Omental fat pad (tissue), 4 donors: ENCODE measurements around the gene ATXN7L2. TPM values are rescaled to one million over a fixed set of nuclear protein-coding genes. Genes with fewer than 3 reads are reported as not detected.
A peak's percentile ranks its signal among the peaks of the same experiment; 100 is the strongest.

Source experiments
- ATAC-seq: fragments of 150-250 bp; one replicate; pipeline ENCODE4 v1.9.1; 2016; ENCODE audit warnings: mild to moderate bottlenecking, moderate library complexity; ENCODE audit not compliant: low FRiP score
- DNase-seq: peaks from one replicate; pipeline ENCODE4 v3.0.0-alpha.2; 2019; ENCODE audit warnings: low spot score
- CTCF ChIP-seq, 3 donors: fragments of 450-650 bp; IDR thresholded peaks; one replicate each; pipeline ENCODE4 v1.5.1; 2016 to 2017; ENCODE audit warnings: antibody characterized with exemption in 3 of 3, mild to moderate bottlenecking in 3 of 3, moderate library complexity in 2 of 3
- total RNA-seq, 4 donors: library from RNA; depleted of rRNA; stranded (reverse); fragments of >200 nt; gene quantifications; one replicate each; pipeline ENCODE4 v1.1.0, GENCODE V29; 2016

Gene ATXN7L2
- total RNA-seq, 4 donors from 2014 or later = 3.5 to 5.3 (median 4.7) TPM

DNA sequence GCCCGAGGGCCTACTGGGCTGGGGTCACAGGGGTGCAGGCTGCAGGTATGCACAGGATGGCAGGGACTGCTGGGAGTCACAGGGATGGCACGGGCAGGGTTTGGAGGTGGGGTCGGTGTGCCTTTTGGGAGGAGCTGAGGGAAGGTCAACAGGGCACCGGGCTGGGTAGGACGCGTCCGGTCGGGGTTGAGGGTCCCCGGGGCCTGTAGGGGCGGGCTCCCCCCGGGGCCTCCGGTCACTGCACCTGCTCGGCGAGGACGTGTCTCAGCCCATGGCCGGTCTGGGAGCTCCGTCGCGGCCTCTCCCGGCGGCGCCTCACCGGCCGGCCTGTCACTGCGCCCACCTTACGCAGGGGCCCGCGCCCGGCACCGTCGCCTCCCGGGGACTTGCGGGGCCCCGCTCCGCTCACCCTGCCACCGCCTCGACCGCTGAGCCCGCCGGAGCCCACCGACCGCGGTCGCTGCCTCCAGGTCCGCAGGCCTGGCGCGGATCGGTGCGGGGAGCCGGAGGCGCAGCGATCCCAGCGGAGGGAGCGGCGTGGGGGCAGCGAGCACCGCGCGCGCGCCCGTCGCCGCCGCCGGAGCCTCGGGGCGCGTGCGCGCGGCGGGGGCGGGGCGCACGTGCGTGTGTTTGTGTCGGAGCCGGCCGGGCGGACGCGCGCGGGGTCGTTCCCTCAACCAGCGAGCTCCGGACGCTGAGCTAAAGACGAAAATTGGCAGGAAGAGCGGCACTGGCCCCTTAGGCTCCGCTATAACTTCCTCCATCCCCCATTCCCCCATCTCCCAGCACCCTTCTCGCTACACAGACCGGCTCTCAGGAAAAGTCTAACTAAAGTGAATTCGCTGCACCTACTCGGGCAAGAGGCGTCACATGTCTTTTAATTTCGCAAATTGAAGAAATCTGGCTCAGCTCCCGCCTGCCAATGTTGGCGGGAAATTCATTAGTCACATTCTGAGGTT lies 25.8 kb downstream of the ATXN7L2 start, which contains the start of gene AMIGO1:
Gene AMIGO1 (minus strand): TSS at position 552 of the 959 bp plus-strand sequence. CDS start 815 bp downstream, outside the sequence.
- DNase-seq (no peak), ATAC-seq (peak; percentile 81)
- TF ChIP-seq CTCF (IDR thresholded peaks at IDR 0.05) = no peak

DNA sequence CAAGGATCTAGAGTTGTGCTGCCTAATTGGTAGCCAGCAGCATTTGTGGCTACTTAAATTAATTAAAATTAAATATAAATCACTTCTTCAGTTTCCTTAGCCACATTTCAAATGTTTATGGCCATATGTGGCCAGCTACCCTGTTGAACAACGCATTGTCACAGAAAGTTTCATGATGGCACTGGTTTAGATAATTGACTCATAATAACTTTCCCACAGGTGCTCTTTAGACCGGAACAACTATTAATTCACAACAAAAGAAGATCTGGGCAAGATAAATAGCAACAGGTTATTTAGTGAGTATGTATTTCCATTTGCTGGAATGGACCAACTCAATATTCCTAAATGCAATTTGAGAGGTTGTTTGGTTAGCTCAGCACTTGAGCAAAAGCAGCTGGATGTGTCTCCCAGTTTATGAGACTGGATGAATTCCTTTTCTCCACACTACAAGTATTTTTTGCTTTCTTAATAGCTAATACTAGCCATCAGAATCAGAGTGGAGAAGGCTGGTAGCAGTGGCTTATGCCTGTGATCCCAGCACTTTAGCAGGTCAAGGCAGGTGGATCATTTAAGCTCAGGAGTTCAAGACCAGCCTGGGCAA lies 29.5 kb downstream of the ATXN7L2 start:
- no peak for TF ChIP-seq CTCF (IDR thresholded peaks at IDR 0.05)
- no peak for DNase-seq
- no peak for ATAC-seq

DNA sequence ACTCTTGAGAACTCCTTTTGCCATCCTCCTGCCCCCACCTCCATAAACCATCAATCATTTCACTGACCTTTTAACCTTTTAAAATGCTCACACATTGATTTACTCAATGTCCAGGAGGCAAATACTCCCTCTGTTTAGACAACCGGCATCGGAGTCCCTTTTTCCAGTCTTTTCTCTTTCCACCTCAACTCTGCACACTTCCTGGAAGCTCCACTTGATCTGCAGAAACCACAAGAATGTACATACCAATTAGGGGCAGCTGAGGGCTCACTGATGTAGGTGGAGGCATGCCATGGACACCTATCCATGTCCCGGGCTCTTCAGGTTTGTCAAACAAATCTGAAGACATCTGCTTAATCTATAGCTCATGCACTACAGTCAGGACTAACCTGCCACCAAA lies 31.1 kb downstream of the ATXN7L2 start:
- ATAC-seq (no peak), DNase-seq (no peak)
- TF ChIP-seq CTCF (IDR thresholded peaks at IDR 0.05) = no peak

DNA sequence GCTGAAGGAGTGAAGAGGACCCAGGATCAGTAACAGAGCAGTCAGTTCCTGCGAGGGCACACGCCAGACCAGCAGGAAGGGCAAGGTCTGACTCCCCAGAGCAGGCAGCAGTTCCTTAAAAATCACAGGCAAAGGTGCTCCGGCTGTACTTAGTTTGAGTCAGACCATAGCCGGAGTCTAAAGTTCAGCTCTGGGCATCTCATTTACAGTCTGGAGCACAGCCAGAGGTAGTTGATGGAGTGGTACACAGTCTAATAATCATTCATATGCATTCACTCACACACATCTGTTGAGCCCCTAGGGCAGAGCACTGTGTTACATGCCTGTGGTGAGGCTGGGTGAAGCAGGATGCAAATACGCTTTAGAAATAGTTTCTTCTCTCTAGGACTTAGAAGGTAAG lies 33.2 kb downstream of the ATXN7L2 start:
- no peak for TF ChIP-seq CTCF (IDR thresholded peaks at IDR 0.05)
- ATAC-seq (no peak), DNase-seq (no peak)

DNA sequence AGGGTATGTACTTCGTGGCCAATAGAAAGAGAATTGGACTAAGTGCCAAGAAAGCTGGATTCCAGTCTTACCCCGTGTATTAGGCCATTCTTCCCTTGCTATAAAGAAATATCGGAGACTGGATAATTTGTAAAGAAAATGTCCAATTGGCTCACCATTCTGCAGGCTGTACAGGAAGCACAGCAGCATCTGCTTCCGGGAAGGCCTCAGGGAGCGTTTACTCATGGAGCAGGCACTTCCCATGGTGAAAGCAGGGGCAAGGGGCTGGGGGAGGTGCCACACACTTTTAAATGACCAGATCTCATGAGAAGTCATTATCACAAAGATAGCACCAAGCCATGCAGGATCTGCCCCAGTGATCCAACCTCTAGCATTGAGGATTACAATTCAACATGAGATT lies 33.6 kb downstream of the ATXN7L2 start:
- no peak for TF ChIP-seq CTCF (IDR thresholded peaks at IDR 0.05)
- no peak for ATAC-seq
- DNase-seq = no peak

DNA sequence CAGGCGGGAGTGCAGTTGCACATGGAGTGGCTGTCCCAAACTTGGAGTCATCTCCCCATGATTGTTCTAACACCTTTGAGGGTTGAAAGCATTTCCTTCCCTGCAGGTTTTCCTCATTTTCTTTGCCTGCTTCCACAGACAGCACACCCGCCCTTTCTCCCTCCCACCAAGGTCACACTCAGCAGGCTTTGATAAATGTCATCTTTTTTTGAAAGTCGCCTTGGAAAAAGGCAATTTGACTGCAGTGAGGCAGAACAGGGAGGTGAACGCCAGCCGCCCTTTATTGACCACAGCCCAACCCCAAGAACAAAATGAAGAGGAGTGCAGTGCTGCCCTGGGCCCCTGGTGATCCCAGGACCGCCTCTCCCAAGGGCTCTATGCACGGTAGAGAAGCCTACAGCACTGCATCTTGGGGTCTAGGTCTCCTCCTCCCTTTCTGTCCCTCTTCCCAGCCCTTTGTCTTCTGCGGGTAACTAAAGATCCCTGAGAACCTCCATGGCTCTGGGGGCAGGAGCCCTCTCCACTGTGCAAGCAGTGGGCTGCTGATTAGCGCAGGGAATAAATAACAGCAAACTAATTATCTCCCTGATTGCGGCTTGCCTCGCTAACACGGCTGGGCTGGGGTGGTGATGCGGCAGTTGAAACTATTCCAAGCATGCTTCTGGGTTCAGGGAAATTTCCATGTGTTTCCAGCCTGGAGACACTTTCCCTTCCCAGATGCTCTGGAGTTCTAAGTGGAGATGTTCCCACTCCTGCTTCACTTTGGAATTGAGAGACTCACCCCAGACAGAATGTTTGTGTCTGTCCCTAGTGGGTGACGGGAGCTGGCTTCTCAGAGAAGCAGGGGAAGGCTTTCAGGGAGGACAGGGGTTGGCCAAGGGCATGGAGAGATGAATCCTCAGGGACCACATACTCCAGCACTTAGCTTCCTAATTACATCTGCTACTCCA lies 37.6 kb downstream of the ATXN7L2 start:
- TF ChIP-seq CTCF (IDR thresholded peaks at IDR 0.05) = no peak
- ATAC-seq = no peak
- no peak for DNase-seq
